ENCODE results near the gene CEP250.

GRCh38 chr20:35551503-35551902 is 96.1 kb downstream of the CEP250 start:
- TF ChIP-seq POLR2A (IDR thresholded peaks at IDR 0.05; ENCODE audit: low read depth, low read length) (no peak), TAF1 (IDR thresholded peaks at IDR 0.05; ENCODE audit: borderline replicate concordance, low read depth, low read length) (no peak), POLR2AphosphoS5 (IDR thresholded peaks at IDR 0.05; ENCODE audit: low read depth, low read length) (no peak)
